ENCODE measurements around the gene STH. TPM values are rescaled to one million over a fixed set of nuclear protein-coding genes. Genes with fewer than 3 reads are reported as not detected.

STH gene
- total RNA-seq, 1 donor from 2014 or later: not detected

DNA sequence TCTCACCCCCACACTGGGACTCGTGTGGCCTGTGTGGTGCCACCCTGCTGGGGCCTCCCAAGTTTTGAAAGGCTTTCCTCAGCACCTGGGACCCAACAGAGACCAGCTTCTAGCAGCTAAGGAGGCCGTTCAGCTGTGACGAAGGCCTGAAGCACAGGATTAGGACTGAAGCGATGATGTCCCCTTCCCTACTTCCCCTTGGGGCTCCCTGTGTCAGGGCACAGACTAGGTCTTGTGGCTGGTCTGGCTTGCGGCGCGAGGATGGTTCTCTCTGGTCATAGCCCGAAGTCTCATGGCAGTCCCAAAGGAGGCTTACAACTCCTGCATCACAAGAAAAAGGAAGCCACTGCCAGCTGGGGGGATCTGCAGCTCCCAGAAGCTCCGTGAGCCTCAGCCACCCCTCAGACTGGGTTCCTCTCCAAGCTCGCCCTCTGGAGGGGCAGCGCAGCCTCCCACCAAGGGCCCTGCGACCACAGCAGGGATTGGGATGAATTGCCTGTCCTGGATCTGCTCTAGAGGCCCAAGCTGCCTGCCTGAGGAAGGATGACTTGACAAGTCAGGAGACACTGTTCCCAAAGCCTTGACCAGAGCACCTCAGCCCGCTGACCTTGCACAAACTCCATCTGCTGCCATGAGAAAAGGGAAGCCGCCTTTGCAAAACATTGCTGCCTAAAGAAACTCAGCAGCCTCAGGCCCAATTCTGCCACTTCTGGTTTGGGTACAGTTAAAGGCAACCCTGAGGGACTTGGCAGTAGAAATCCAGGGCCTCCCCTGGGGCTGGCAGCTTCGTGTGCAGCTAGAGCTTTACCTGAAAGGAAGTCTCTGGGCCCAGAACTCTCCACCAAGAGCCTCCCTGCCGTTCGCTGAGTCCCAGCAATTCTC, 27.4 kb downstream of the STH start:
- no peaks in the 10 kb centered on the region for H3K27me3 Mint-ChIP-seq
- intact Hi-C loops (cut with micrococcal nuclease): no loop called here
- H3K4me3 Mint-ChIP-seq: no peak overlapping the region
- no peaks in the 10 kb centered on the region for H3K9me3 Mint-ChIP-seq
- H3K4me1 Mint-ChIP-seq: peaks cover 4% of the 10 kb centered on the region
- H3K36me3 Mint-ChIP-seq (ENCODE audit: low read depth): peaks cover 30% of the 10 kb centered on the region
- DNase-seq: no peak
- no peak overlapping the region for H3K27ac Mint-ChIP-seq

DNA sequence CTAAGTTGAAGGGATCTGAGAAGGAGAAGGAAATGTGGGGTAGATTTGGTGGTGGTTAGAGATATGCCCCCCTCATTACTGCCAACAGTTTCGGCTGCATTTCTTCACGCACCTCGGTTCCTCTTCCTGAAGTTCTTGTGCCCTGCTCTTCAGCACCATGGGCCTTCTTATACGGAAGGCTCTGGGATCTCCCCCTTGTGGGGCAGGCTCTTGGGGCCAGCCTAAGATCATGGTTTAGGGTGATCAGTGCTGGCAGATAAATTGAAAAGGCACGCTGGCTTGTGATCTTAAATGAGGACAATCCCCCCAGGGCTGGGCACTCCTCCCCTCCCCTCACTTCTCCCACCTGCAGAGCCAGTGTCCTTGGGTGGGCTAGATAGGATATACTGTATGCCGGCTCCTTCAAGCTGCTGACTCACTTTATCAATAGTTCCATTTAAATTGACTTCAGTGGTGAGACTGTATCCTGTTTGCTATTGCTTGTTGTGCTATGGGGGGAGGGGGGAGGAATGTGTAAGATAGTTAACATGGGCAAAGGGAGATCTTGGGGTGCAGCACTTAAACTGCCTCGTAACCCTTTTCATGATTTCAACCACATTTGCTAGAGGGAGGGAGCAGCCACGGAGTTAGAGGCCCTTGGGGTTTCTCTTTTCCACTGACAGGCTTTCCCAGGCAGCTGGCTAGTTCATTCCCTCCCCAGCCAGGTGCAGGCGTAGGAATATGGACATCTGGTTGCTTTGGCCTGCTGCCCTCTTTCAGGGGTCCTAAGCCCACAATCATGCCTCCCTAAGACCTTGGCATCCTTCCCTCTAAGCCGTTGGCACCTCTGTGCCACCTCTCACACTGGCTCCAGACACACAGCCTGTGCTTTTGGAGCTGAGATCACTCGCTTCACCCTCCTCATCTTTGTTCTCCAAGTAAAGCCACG, 28.3 kb downstream of the STH start:
- Mint-ChIP-seq H3K27ac (peak overlapping the region; percentile 61), H3K9me3 (no peaks in the 10 kb centered on the region), H3K36me3 (ENCODE audit: low read depth) (peaks cover 36% of the 10 kb centered on the region), H3K27me3 (no peaks in the 10 kb centered on the region), H3K4me3 (no peak overlapping the region), H3K4me1 (peaks cover 4% of the 10 kb centered on the region)
- no peak for DNase-seq
- intact Hi-C loops (cut with micrococcal nuclease): no loop called here

DNA sequence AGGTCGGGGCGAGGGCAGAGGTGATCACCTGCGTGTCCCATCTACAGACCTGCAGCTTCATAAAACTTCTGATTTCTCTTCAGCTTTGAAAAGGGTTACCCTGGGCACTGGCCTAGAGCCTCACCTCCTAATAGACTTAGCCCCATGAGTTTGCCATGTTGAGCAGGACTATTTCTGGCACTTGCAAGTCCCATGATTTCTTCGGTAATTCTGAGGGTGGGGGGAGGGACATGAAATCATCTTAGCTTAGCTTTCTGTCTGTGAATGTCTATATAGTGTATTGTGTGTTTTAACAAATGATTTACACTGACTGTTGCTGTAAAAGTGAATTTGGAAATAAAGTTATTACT, 28.9 kb downstream of the STH start:
- Mint-ChIP-seq H3K4me1 (peaks cover 4% of the 10 kb centered on the region), H3K27ac (no peak overlapping the region), H3K4me3 (no peak overlapping the region), H3K36me3 (ENCODE audit: low read depth) (peaks cover 39% of the 10 kb centered on the region), H3K27me3 (no peaks in the 10 kb centered on the region), H3K9me3 (no peaks in the 10 kb centered on the region)
- intact Hi-C loops (cut with micrococcal nuclease): no loop called here
- DNase-seq: no peak

DNA sequence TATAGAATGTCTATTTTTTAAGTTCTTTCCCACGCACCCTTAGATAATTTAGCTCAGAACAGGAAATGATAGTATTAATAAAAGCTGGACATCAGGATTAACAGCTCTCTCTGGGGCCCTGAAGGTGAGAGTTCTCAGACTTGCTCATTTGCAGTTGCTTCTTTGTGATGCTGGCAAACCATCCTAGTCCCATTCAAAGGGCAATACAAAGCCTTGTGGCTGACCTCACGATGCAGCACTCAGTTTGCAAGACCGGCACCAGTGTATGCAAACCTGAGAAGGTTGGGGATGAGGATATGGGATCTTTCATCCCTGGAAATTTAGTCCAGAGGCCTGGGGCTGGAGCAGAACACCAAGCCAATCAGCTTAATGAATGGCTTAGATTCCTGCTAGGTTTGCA, 29.3 kb downstream of the STH start:
- Mint-ChIP-seq H3K27ac (peak overlapping the region; percentile 8), H3K4me1 (peaks cover 4% of the 10 kb centered on the region), H3K36me3 (ENCODE audit: low read depth) (peaks cover 39% of the 10 kb centered on the region), H3K4me3 (no peak overlapping the region), H3K27me3 (no peaks in the 10 kb centered on the region), H3K9me3 (no peaks in the 10 kb centered on the region)
- no peak for DNase-seq
- intact Hi-C loops (cut with micrococcal nuclease): no loop called here

DNA sequence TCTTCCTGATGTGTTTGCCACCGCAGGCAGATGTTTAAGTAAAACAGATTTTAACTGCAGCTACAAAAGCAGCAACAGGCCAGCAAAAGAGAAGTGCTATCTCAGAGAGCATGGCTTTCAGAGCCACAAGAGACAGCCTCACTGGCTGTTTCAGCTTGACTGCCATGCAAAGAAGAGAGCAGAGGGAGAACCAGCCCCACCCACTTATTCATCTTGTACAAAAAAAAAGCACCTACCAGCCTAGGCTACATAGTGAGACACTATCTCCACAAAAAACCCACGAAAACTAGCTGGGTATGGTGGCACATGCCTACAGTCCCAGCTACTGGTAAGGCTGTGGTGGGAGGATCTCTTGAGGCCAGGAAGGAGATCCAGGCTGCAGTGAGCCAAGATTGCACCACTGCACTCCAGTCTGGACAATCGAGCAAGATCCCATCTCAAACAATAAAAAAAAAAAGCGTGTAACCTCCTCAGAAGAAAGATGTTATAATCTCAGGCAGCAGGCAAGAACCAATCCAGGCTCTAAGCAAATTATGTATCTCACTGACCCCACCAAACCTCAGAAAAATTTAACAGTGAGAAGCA, 30.0 kb downstream of the STH start:
- no peak overlapping the region for H3K4me3 Mint-ChIP-seq
- intact Hi-C loops (cut with micrococcal nuclease): no loop called here
- H3K4me1 Mint-ChIP-seq: peaks cover 4% of the 10 kb centered on the region
- H3K27me3 Mint-ChIP-seq: no peaks in the 10 kb centered on the region
- no peaks in the 10 kb centered on the region for H3K9me3 Mint-ChIP-seq
- peaks cover 44% of the 10 kb centered on the region for H3K36me3 Mint-ChIP-seq (ENCODE audit: low read depth)
- DNase-seq: no peak
- H3K27ac Mint-ChIP-seq: peak overlapping the region; percentile 2

DNA sequence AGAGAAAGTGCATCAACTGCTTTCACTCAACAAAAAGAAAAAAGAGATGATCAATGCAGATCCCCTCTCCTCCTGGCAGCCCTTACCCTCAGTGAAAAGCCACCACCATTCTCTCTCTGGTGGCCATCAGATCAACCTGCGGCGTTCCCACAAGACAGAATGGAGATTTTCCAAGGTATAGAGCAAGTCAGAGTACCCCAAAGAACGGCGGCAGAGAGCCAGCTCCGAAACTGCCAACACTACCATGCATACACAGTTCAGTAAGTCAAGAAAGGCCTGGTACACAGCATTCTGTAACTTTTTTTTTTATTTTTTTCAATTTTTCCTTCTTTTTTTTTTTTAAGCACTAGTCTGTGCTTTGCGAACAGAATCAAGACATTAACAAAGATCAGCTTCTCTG, 30.6 kb downstream of the STH start:
- Mint-ChIP-seq H3K9me3 (no peaks in the 10 kb centered on the region), H3K36me3 (ENCODE audit: low read depth) (peaks cover 50% of the 10 kb centered on the region), H3K4me3 (no peak overlapping the region), H3K27me3 (no peaks in the 10 kb centered on the region), H3K4me1 (peaks cover 5% of the 10 kb centered on the region), H3K27ac (peak overlapping the region; percentile 2)
- no peak for DNase-seq
- intact Hi-C loops (cut with micrococcal nuclease): no loop called here

DNA sequence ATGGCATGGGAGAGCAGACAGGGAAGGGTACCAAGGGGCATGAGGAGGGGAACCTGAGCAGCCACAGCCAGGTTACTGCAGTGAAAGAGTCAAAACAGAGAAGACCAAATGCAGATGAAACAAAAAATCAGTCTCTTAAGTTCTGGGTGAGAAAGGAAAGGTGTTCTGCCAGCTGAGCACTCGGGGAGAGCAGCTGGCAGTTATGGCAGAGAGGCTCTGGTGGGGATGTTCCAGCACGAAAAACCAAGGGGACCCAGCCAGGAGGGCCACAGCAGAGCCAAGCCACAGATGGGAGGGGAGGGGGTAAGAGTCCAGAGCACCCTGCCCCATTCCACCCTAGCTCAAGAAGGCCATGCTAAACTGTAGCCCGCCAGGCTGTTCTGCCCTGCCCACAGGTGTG, 31.7 kb downstream of the STH start:
- no peaks in the 10 kb centered on the region for H3K27me3 Mint-ChIP-seq
- no peak overlapping the region for H3K27ac Mint-ChIP-seq
- H3K4me3 Mint-ChIP-seq: no peak overlapping the region
- intact Hi-C loops (cut with micrococcal nuclease): no loop called here
- peaks cover 16% of the 10 kb centered on the region for H3K4me1 Mint-ChIP-seq
- no peak for DNase-seq
- H3K36me3 Mint-ChIP-seq (ENCODE audit: low read depth): peaks cover 57% of the 10 kb centered on the region
- no peaks in the 10 kb centered on the region for H3K9me3 Mint-ChIP-seq

DNA sequence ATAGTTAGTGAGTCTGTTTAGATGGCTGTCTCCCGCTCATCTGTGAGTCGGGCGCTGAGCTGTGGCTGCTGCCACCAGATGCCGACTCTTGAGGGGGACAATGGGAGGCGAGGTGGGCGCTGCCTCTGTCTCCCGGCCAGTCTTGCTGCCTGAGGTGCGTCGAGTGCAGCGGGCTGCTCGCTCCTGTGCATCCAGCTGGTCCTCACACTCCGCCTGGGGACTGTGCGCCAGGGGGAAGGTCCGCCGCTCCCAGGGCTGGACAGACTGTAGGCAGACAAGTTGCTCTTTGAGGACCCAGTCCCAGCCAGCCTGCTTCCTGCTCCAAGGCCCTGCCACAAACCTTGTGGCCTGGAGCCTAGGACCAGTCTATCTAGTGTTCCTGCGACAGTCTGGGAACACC, 32.4 kb downstream of the STH start:
- DNase-seq: no peak
- peaks cover 16% of the 10 kb centered on the region for H3K4me1 Mint-ChIP-seq
- intact Hi-C loops (cut with micrococcal nuclease): no loop called here
- peaks cover 61% of the 10 kb centered on the region for H3K36me3 Mint-ChIP-seq (ENCODE audit: low read depth)
- no peak overlapping the region for H3K4me3 Mint-ChIP-seq
- no peak overlapping the region for H3K27ac Mint-ChIP-seq
- no peaks in the 10 kb centered on the region for H3K9me3 Mint-ChIP-seq
- H3K27me3 Mint-ChIP-seq: no peaks in the 10 kb centered on the region

DNA sequence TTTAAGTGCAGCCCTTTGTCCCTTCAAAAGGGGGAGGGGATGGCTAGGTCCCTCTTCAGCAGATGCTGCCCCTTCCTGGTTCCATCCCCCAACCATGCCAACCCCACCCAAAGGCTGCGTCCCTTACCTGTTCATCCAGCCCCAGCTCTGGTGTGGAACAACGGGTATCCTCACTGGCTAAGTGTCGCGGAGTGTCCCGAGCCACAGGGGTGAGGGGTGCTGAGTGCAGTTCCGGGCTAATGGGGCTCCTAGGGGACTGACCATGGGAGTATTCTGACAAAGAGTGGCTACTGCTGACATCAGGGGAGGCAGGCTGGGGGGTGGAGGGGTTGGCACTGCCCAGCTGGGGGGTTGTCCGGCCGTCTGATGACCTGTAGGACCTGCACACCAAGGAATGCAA, 32.9 kb downstream of the STH start:
- no peaks in the 10 kb centered on the region for H3K27me3 Mint-ChIP-seq
- H3K4me3 Mint-ChIP-seq: no peak overlapping the region
- H3K27ac Mint-ChIP-seq: no peak overlapping the region
- intact Hi-C loops (cut with micrococcal nuclease): no loop called here
- peaks cover 16% of the 10 kb centered on the region for H3K4me1 Mint-ChIP-seq
- no peak for DNase-seq
- H3K9me3 Mint-ChIP-seq: no peaks in the 10 kb centered on the region
- H3K36me3 Mint-ChIP-seq (ENCODE audit: low read depth): peaks cover 65% of the 10 kb centered on the region

DNA sequence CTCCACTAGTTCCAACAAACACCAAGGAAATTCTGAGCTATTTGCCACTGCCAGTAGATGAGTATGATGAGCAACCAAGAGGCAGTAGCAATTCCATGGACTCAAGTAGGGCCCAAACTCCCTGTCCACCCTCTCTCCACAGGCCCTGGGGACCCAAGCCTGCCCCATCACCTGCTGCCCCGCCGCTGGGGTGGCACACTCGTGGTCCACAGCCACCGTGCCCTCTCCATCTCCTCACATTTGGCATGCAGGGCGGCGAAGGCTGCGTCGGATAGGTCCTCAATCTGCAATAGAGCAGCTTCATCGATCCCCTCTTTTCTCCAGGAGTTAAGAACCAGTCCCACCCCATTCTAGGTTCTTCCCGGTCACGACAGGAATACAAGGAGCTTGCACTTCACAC, 33.9 kb downstream of the STH start:
- H3K36me3 Mint-ChIP-seq (ENCODE audit: low read depth): peaks cover 68% of the 10 kb centered on the region

DNA sequence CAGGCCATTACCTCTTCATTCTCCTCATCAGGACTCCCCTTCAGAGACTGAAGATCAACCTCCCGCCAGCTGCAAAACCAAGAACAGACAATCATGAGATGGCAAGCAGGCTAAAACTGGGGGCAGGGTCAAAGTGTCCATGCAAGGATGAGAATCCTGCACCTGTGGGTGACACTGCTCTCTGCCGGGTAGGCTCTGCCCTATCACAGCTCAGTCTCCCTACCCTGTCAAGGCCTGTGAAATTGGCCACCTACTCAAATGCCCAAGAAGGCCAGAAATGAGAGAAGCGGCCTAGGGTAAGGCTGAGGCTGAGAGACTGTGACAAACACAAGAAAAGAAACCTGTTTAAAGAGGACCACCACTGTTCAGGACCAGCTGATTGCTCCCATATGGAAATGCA, 34.3 kb downstream of the STH start:
- Mint-ChIP-seq H3K36me3 (ENCODE audit: low read depth) (peaks cover 73% of the 10 kb centered on the region), H3K27ac (no peak overlapping the region), H3K27me3 (no peaks in the 10 kb centered on the region), H3K9me3 (no peaks in the 10 kb centered on the region), H3K4me1 (peaks cover 16% of the 10 kb centered on the region), H3K4me3 (no peak overlapping the region)
- intact Hi-C loops (cut with micrococcal nuclease): no loop called here
- DNase-seq: no peak

More for the DNA sequence above, 33.9 kb downstream of the STH start:
- no peaks in the 10 kb centered on the region for H3K27me3 Mint-ChIP-seq
- H3K4me3 Mint-ChIP-seq: no peak overlapping the region
- peaks cover 16% of the 10 kb centered on the region for H3K4me1 Mint-ChIP-seq
- peak overlapping the region; percentile 47 for H3K27ac Mint-ChIP-seq
- intact Hi-C loops (cut with micrococcal nuclease): no loop called here
- DNase-seq: no peak
- no peaks in the 10 kb centered on the region for H3K9me3 Mint-ChIP-seq

DNA sequence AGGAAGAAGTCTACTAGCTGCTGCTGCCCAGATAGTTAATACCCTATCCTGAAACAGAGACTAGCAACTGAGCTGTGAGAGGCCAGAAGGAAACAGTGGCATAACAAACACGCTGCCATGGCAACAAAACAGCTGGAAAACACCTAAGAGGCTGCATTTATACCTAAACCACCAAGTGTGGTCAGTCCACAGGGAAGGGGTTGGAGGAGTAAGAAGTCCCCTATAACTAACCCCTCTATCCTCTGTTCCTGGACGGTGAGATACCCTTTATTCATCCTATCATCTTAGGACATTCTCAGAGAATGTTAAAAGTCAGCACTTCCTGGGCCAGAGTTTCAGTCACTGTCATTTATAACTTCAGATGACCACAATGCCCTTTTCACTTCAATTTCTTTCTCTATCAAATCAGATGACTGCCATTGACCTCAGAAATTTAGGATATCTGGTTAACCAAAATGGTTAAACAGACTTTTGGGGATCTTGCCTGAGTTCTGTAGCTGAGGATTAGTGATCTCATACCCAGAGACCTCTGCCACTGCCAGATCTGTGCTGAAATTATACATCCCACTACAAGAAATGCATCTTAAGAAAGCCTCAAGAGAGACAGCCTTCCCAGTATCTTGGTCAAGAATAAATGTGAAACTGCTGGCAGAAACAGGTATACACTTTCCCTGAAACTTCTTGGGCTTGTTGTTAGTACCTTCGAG, 36.2 kb downstream of the STH start:
- no peaks in the 10 kb centered on the region for H3K9me3 Mint-ChIP-seq
- H3K4me1 Mint-ChIP-seq: peaks cover 12% of the 10 kb centered on the region
- peaks cover 78% of the 10 kb centered on the region for H3K36me3 Mint-ChIP-seq (ENCODE audit: low read depth)
- intact Hi-C loops (cut with micrococcal nuclease): no loop called here
- no peak overlapping the region for H3K4me3 Mint-ChIP-seq
- DNase-seq: peak; percentile 74
- H3K27me3 Mint-ChIP-seq: no peaks in the 10 kb centered on the region
- peak overlapping the region; percentile 52 for H3K27ac Mint-ChIP-seq

DNA sequence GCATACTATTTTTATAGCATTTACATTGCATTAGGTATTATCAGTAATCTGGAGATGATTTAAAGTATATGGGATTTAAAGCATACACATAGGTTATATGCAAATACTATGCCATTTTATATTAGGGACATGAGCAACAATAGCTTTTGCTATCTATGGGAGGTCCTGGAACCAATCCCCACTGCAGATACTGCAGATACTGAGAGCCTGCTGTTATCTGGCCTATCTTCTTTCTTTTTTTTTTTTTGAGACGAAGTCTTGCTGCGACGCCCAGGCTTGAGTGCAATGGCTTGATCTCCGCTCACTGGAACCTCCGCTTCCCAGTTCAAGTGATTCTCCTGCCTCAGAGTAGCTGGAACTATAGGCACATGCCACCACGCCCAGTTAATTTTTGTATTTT, 37.4 kb downstream of the STH start:
- H3K4me3 Mint-ChIP-seq: no peak overlapping the region

More for the DNA sequence above, 37.4 kb downstream of the STH start:
- DNase-seq: no peak
- intact Hi-C loops (cut with micrococcal nuclease): no loop called here
- Mint-ChIP-seq H3K36me3 (ENCODE audit: low read depth) (peaks cover 72% of the 10 kb centered on the region), H3K9me3 (no peaks in the 10 kb centered on the region), H3K4me1 (peaks cover 12% of the 10 kb centered on the region), H3K27me3 (no peaks in the 10 kb centered on the region), H3K27ac (no peak overlapping the region)

Data from activated CD4-positive, alpha-beta T cell treated with anti-CD3 and anti-CD28 coated beads, Interleukin-2, amount 10 ng/mL, durations not matched to agents 24 days and 14 days (primary cell).